Caco-2 (cell line): ENCODE data around the gene ST8SIA4. TPM values are rescaled to one million over a fixed set of nuclear protein-coding genes. Genes with fewer than 3 reads are reported as not detected.

Source experiments
- BruUV-seq: library from RNA; stranded (reverse); fragments of 400-500 nt; replicated peaks from 2 replicates; lab custom pipeline; 2021; lab: Mats Ljungman, UMichigan
- CTCF ChIA-PET: fragments of 300-600 bp; sonication (Branson Sonifier 250); formaldehyde crosslinking; loops from one replicate; lab custom pipeline; 2022; ENCODE audit warnings: antibody characterized with exemption; lab: Charles Lee
- POLR2A ChIA-PET: fragments of 300-600 bp; sonication (Branson Sonifier 250); formaldehyde crosslinking; loops from one replicate; lab custom pipeline; 2022; ENCODE audit warnings: antibody characterized with exemption; lab: Charles Lee
- DNase-seq, 2 experiments: peaks; one replicate each; pipeline versions ENCODE4 v3.0.0 to v3.0.0-alpha.2; 2020 to 2022
- H3K27me3 ChIP-seq: replicated peaks from 2 replicates; pipeline ENCODE4 v1.6.0; 2011; ENCODE audit warnings: low read length; ENCODE audit not compliant: control insufficient read depth, insufficient read depth
- H3K36me3 ChIP-seq: 2 replicates; pipeline ENCODE4 v1.5.1; 2011; ENCODE audit warnings: low read length; ENCODE audit not compliant: control insufficient read depth, insufficient read depth
- H3K4me1 ChIP-seq: fragments of 250-450 bp; sonication (Bioruptor Pico); 2 replicates; pipeline ENCODE4 v1.5.1; 2020; ENCODE audit warnings: mild to moderate bottlenecking
- H3K4me3 ChIP-seq: 2 replicates; pipeline ENCODE4 v1.5.1; 2011; ENCODE audit warnings: low read depth, mild to moderate bottlenecking, control low read depth, low read length
- H3K9me3 ChIP-seq: fragments of 250-450 bp; sonication (Bioruptor Pico); 2 replicates; pipeline ENCODE4 v1.5.1; 2020; ENCODE audit warnings: mild to moderate bottlenecking, moderate library complexity
- H3K27ac Mint-ChIP-seq: one replicate; pipeline ENCODE4 v1.8.0; 2022; ENCODE audit warnings: mixed read lengths; ENCODE audit not compliant: unreplicated experiment
- H3K27me3 Mint-ChIP-seq: one replicate; pipeline ENCODE4 v1.8.0; 2022; ENCODE audit warnings: mixed read lengths; ENCODE audit not compliant: insufficient read depth, unreplicated experiment
- H3K36me3 Mint-ChIP-seq: one replicate; pipeline ENCODE4 v1.8.0; 2022; ENCODE audit warnings: mild to moderate bottlenecking, mixed read lengths; ENCODE audit not compliant: insufficient read depth, unreplicated experiment
- H3K4me1 Mint-ChIP-seq: one replicate; pipeline ENCODE4 v1.8.0; 2022; ENCODE audit warnings: low read depth, mixed read lengths; ENCODE audit not compliant: unreplicated experiment
- H3K4me3 Mint-ChIP-seq: one replicate; pipeline ENCODE4 v1.8.0; 2022; ENCODE audit warnings: mild to moderate bottlenecking, moderate library complexity, mixed read lengths; ENCODE audit not compliant: unreplicated experiment
- H3K9me3 Mint-ChIP-seq: one replicate; pipeline ENCODE4 v1.8.0; 2022; ENCODE audit warnings: mixed read lengths; ENCODE audit not compliant: unreplicated experiment
- intact Hi-C: fragments of 100-400 bp; cut with micrococcal nuclease; formaldehyde crosslinking; loops from one replicate; pipeline ENCODE4 v1.10.0; 2022; ENCODE audit not compliant: unreplicated experiment
- total RNA-seq: library from RNA; stranded (reverse); gene quantifications from 2 replicates; pipeline ENCODE4 v1.2.3, GENCODE V29; 2022
- TF ChIP-seq, protein P1 (sequence below), 2 experiments: fragments of 200-600 bp in 1 of 2; IDR thresholded peaks; 1 replicate in 1 of 2; 2 replicates in 1 of 2; pipeline versions ENCODE4 v1.5.1 to v1.8.0; 2011 to 2022; ENCODE audit warnings: antibody characterized with exemption in 1 of 2, control low read depth in 1 of 2, inconsistent platforms in 1 of 2, low read depth in 1 of 2, low read length in 1 of 2, mild to moderate bottlenecking in 1 of 2, moderate library complexity in 1 of 2; ENCODE audit not compliant: insufficient read depth in 1 of 2, severe bottlenecking in 1 of 2, unreplicated experiment in 1 of 2

Gene ST8SIA4
- total RNA-seq, 1 experiment from 2014 or later: 0.61 TPM

DNA sequence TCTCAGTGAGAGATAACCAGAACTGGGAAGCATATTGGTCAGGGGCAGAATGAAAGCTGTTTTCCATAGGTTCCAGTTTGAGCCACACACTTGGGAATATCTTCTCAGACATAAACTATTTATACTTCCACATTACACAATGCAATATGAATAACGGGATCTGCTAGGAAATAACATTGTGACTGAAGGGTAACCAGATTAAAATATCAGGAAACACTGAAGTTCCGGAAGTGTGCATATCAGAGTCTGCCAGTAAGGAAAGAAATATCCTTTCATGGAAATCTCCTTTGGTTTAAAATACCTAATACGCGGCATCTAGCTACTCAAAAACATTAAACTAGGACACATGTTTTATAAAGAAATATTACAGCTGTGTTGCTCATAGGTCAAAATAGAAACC lies 56.3 kb downstream of the ST8SIA4 start:
- H3K36me3 Mint-ChIP-seq: no peaks in the 10 kb centered on the region

DNA sequence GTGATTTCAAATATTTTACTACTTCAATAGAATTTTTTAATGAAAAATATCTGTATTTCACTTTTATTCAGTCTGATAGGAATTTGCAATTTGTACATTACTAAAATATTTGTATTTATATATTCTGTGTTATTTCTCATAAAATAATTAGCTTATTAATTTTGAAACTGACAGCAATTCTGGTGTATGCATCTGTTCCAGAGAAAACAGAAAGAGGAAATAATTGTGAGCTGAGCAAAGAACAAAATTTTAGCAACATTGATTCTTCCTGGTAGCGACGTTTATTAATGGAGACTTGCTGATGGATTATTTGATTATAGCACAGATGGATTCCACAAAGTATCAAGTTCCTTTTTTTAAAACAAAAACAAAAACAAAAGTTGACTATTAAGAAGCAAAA lies 61.0 kb downstream of the ST8SIA4 start:
- Mint-ChIP-seq H3K36me3 (no peaks in the 10 kb centered on the region), H3K4me1 (peaks cover 13% of the 10 kb centered on the region), H3K27ac (no peak overlapping the region), H3K27me3 (no peaks in the 10 kb centered on the region), H3K4me3 (no peak overlapping the region), H3K9me3 (no peaks in the 10 kb centered on the region)
- BruUV-seq: no TSS peak
- no peaks in the 10 kb centered on the region for H3K9me3 ChIP-seq
- CTCF ChIA-PET: no interaction called here
- H3K36me3 ChIP-seq: no peaks in the 10 kb centered on the region
- no peak for DNase-seq
- peaks cover 14% of the 10 kb centered on the region for H3K4me1 ChIP-seq
- no peaks in the 10 kb centered on the region for H3K27me3 ChIP-seq
- POLR2A ChIA-PET: no interaction called here
- H3K4me3 ChIP-seq: no peak overlapping the region
- intact Hi-C loops: no loop called here
- TF ChIP-seq, protein P1, sequence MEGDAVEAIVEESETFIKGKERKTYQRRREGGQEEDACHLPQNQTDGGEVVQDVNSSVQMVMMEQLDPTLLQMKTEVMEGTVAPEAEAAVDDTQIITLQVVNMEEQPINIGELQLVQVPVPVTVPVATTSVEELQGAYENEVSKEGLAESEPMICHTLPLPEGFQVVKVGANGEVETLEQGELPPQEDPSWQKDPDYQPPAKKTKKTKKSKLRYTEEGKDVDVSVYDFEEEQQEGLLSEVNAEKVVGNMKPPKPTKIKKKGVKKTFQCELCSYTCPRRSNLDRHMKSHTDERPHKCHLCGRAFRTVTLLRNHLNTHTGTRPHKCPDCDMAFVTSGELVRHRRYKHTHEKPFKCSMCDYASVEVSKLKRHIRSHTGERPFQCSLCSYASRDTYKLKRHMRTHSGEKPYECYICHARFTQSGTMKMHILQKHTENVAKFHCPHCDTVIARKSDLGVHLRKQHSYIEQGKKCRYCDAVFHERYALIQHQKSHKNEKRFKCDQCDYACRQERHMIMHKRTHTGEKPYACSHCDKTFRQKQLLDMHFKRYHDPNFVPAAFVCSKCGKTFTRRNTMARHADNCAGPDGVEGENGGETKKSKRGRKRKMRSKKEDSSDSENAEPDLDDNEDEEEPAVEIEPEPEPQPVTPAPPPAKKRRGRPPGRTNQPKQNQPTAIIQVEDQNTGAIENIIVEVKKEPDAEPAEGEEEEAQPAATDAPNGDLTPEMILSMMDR (IDR thresholded peaks at IDR 0.05; ENCODE audit: insufficient read depth in 1 of 2, low read depth in 1 of 2, low read length in 1 of 2, severe bottlenecking in 1 of 2, unreplicated experiment in 1 of 2): no peak

More for the DNA sequence above, 56.3 kb downstream of the ST8SIA4 start:
- DNase-seq: no peak
- Mint-ChIP-seq H3K27me3 (no peaks in the 10 kb centered on the region), H3K27ac (no peak overlapping the region), H3K4me1 (peaks cover 2% of the 10 kb centered on the region), H3K9me3 (no peaks in the 10 kb centered on the region), H3K4me3 (no peak overlapping the region)
- no peaks in the 10 kb centered on the region for H3K9me3 ChIP-seq
- ChIA-PET CTCF (no interaction called here), POLR2A (no interaction called here)
- intact Hi-C loops: no loop called here
- H3K36me3 ChIP-seq: no peaks in the 10 kb centered on the region
- H3K27me3 ChIP-seq: no peaks in the 10 kb centered on the region
- TF ChIP-seq, protein P1 (IDR thresholded peaks at IDR 0.05; ENCODE audit: insufficient read depth in 1 of 2, low read depth in 1 of 2, low read length in 1 of 2, severe bottlenecking in 1 of 2, unreplicated experiment in 1 of 2): no peak
- peaks cover 3% of the 10 kb centered on the region for H3K4me1 ChIP-seq
- H3K4me3 ChIP-seq: no peak overlapping the region
- BruUV-seq: no TSS peak

GRCh38 chr5:100841358-100842076 lies 61.6 kb downstream of the ST8SIA4 start:
- no peak overlapping the region for H3K4me3 ChIP-seq
- Mint-ChIP-seq H3K9me3 (no peaks in the 10 kb centered on the region), H3K36me3 (no peaks in the 10 kb centered on the region), H3K4me1 (peaks cover 13% of the 10 kb centered on the region), H3K4me3 (no peak overlapping the region), H3K27me3 (no peaks in the 10 kb centered on the region), H3K27ac (peak overlapping the region; percentile 9)
- no peak for DNase-seq
- no peaks in the 10 kb centered on the region for H3K27me3 ChIP-seq
- POLR2A ChIA-PET: no interaction called here
- TF ChIP-seq, protein P1 (IDR thresholded peaks at IDR 0.05; ENCODE audit: insufficient read depth in 1 of 2, low read depth in 1 of 2, low read length in 1 of 2, severe bottlenecking in 1 of 2, unreplicated experiment in 1 of 2): no peak
- no peaks in the 10 kb centered on the region for H3K9me3 ChIP-seq
- BruUV-seq: no TSS peak
- peaks cover 14% of the 10 kb centered on the region for H3K4me1 ChIP-seq
- H3K36me3 ChIP-seq: no peaks in the 10 kb centered on the region
- intact Hi-C loops: no loop called here
- CTCF ChIA-PET: no interaction called here
